HFFc6 (cell line): Measurements from ENCODE around the gene STYK1. TPM values are rescaled to one million over a fixed set of nuclear protein-coding genes. Genes with fewer than 3 reads are reported as not detected.

ENCODE experiments used
- DNase-seq: peaks from one replicate; pipeline ENCODE4 v3.0.0-alpha.2; 2018
- H3K27ac Mint-ChIP-seq: 2 replicates; pipeline ENCODE4 v1.8.0; 2020; ENCODE audit warnings: mild to moderate bottlenecking, mixed read lengths
- H3K27me3 Mint-ChIP-seq: 2 replicates; pipeline ENCODE4 v1.8.0; 2021; ENCODE audit warnings: mild to moderate bottlenecking, moderate library complexity, mixed read lengths; ENCODE audit not compliant: insufficient read depth
- H3K36me3 Mint-ChIP-seq: 2 replicates; pipeline ENCODE4 v1.8.0; 2021; ENCODE audit warnings: low read depth, mixed read lengths
- H3K4me1 Mint-ChIP-seq: 2 replicates; pipeline ENCODE4 v1.8.0; 2020; ENCODE audit warnings: low read depth, mixed read lengths
- H3K4me3 Mint-ChIP-seq: 2 replicates; pipeline ENCODE4 v1.8.0; 2020; ENCODE audit warnings: mild to moderate bottlenecking, moderate library complexity, mixed read lengths
- H3K9me3 Mint-ChIP-seq: 2 replicates; pipeline ENCODE4 v1.8.0; 2020; ENCODE audit warnings: mild to moderate bottlenecking, mixed read lengths
- total RNA-seq, 6 experiments: library from RNA; stranded (reverse); fragmentation: NEBNext Ultra II Directional; extraction: Animal tissue kit (Norgen Biotek cat#: 25700); gene quantifications; 2 replicates in 1 of 6; 3 replicates in 5 of 6; pipeline ENCODE4 v1.2.3, GENCODE V29; 2021
- TF ChIP-seq, protein P1 (sequence below): fragments of 200-600 bp; sonication (generic); IDR thresholded peaks from 2 replicates; pipeline ENCODE4 v1.5.0; 2021; ENCODE audit warnings: antibody characterized with exemption, mild to moderate bottlenecking

The STYK1 gene
- total RNA-seq, 6 experiments from 2014 or later = 1.1 to 3.0 (median 1.8) TPM

- H3K4me1 Mint-ChIP-seq = peaks cover 32% of the 10 kb centered on the region
- H3K9me3 Mint-ChIP-seq = no peaks in the 10 kb centered on the region
- no peak overlapping the region for H3K4me3 Mint-ChIP-seq
- DNase-seq = no peak
- peaks cover 4% of the 10 kb centered on the region; the same call in 1 of the 2 replicates for H3K36me3 Mint-ChIP-seq
- H3K27me3 Mint-ChIP-seq = no peaks in the 10 kb centered on the region
- no peak overlapping the region for H3K27ac Mint-ChIP-seq
- TF ChIP-seq, protein P1, sequence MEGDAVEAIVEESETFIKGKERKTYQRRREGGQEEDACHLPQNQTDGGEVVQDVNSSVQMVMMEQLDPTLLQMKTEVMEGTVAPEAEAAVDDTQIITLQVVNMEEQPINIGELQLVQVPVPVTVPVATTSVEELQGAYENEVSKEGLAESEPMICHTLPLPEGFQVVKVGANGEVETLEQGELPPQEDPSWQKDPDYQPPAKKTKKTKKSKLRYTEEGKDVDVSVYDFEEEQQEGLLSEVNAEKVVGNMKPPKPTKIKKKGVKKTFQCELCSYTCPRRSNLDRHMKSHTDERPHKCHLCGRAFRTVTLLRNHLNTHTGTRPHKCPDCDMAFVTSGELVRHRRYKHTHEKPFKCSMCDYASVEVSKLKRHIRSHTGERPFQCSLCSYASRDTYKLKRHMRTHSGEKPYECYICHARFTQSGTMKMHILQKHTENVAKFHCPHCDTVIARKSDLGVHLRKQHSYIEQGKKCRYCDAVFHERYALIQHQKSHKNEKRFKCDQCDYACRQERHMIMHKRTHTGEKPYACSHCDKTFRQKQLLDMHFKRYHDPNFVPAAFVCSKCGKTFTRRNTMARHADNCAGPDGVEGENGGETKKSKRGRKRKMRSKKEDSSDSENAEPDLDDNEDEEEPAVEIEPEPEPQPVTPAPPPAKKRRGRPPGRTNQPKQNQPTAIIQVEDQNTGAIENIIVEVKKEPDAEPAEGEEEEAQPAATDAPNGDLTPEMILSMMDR = no peak
These were observed 6.3 kb downstream of the STYK1 start for GRCh38 chr12:10667581-10667980.

- Mint-ChIP-seq H3K36me3 (peaks cover 4% of the 10 kb centered on the region; the same call in 1 of the 2 replicates), H3K9me3 (no peaks in the 10 kb centered on the region), H3K27ac (no peak overlapping the region), H3K4me3 (no peak overlapping the region), H3K27me3 (no peaks in the 10 kb centered on the region; the same call in 1 of the 2 replicates), H3K4me1 (peaks cover 34% of the 10 kb centered on the region)
- DNase-seq = no peak
- TF ChIP-seq, protein P1 = no peak
These were observed 9.4 kb downstream of the STYK1 start for GRCh38 chr12:10664499-10664898.

- DNase-seq = no peak
- Mint-ChIP-seq H3K9me3 (no peaks in the 10 kb centered on the region), H3K36me3 (peaks cover 4% of the 10 kb centered on the region; the same call in 1 of the 2 replicates), H3K4me1 (peaks cover 28% of the 10 kb centered on the region), H3K4me3 (no peak overlapping the region), H3K27ac (no peak overlapping the region), H3K27me3 (no peaks in the 10 kb centered on the region; the same call in 1 of the 2 replicates)
- TF ChIP-seq, protein P1 = no peak
These were observed 10.0 kb downstream of the STYK1 start for GRCh38 chr12:10663869-10664268.

- Mint-ChIP-seq H3K4me3 (no peak overlapping the region), H3K9me3 (peaks cover 18% of the 10 kb centered on the region), H3K4me1 (peaks cover 17% of the 10 kb centered on the region), H3K36me3 (peaks cover 18% of the 10 kb centered on the region; the same call in 1 of the 2 replicates), H3K27ac (no peak overlapping the region; the same call in 1 of the 2 replicates), H3K27me3 (no peaks in the 10 kb centered on the region; the same call in 1 of the 2 replicates)
- TF ChIP-seq, protein P1 = no peak
- peak; percentile 46 for DNase-seq
These were observed 12.5 kb downstream of the STYK1 start for GRCh38 chr12:10661338-10661737.

DNA sequence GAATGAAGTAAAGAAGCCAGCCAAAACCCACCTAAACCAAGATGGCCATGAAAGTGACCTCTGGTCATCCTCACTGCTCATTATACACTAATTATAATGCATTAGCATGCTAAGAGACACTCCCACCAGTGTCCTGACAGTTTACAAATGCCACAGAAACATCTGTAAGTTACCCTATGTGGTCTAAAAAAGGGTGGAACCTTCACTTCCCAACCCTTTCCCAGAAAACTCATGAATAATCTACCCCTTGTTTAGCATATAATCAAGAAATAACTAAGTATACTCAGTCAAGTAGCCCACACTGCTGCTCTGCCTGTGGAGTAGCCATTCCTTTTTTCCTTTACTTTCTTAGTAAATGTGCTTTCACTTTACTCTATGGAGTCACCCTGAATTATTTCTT is 19.8 kb downstream of the STYK1 start:
- H3K4me3 Mint-ChIP-seq = no peak overlapping the region

More for the DNA sequence above, 19.8 kb downstream of the STYK1 start:
- TF ChIP-seq, protein P1 = no peak
- DNase-seq = no peak
- Mint-ChIP-seq H3K36me3 (peaks cover 21% of the 10 kb centered on the region; the same call in 1 of the 2 replicates), H3K9me3 (peaks cover 30% of the 10 kb centered on the region), H3K27me3 (no peaks in the 10 kb centered on the region; the same call in 1 of the 2 replicates), H3K4me1 (peaks cover 10% of the 10 kb centered on the region), H3K27ac (no peak overlapping the region)
